Measurements from ENCODE around the gene RASA3.
A peak's percentile ranks its signal among the peaks of the same experiment; 100 is the strongest.
"Not testable (repeated sequence)": the region's sequence is repeated elsewhere in the genome, so short reads cannot be mapped to it uniquely, and the experiment has no call there.

Gene RASA3

DNA sequence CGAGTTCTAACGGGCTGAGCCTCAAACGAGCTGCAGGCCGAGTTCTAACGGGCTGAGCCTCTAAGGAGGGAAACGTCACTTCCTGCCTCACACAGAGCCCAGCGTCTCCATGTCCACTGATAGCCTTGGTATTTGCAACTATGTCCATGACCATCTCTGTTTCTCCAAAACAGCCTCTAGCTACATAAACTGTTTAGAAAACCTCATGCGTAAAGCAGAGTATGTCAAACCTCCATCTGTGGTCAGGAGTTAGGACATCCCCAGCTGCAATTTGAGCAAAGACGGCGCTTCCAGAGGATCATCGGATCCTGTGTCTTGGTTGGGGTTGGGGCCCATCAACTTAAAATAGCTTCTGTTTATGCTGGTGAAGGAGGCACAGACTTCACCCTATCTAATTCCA is 20.8 kb downstream of the RASA3 start:
- no peak for DNase-seq

DNA sequence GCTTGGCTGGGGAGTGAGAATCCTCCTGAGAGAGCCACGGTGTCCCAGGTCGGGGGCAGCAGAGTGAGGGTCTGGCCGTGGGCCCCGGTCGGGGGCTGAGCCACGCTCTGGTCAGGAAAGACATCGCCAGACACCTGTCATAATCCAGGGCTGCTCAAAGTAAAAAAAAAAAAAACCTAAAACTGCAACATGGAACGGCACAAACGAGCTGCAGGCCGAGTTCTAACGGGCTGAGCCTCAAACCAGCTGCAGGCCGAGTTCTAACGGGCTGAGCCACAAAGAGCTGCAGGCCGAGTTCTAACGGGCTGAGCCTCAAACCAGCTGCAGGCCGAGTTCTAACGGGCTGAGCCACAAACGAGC is 21.6 kb downstream of the RASA3 start:
- DNase-seq: not testable (repeated sequence)

DNA sequence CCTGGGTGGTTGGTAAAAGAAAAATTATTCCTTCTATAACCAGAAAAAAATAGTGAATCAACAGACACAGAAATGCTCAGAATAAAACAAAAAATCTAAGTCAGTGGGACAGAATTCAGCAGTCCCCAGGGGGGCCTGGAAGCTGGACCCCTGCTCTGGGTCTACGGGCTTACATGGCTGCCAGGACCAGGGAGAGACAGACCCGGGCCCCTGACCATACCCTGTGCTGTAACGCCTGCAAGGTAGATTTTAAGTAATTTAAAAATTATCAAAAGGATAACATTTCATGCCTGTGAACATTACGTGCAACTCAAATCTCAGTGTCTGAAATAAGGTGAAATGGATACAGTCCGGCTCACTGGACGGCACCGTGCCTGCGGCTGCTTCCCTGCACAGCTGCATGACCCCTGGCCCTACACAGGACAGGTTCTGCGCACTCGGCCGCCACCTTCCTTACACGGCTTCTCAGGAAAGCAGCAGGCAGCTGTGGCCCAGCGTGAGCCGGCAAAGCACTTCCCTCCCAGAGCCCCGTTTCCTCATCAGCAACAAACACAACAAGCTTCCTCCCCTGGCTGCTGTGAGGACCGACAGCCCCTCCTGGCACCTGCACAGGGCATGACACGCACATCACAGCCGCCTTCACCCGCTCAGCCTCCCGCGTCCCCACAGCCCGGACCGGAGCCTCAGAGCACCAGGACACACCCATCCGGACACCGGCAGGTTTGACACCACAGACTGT is 22.2 kb downstream of the RASA3 start:
- DNase-seq: peak; percentile 45

DNA sequence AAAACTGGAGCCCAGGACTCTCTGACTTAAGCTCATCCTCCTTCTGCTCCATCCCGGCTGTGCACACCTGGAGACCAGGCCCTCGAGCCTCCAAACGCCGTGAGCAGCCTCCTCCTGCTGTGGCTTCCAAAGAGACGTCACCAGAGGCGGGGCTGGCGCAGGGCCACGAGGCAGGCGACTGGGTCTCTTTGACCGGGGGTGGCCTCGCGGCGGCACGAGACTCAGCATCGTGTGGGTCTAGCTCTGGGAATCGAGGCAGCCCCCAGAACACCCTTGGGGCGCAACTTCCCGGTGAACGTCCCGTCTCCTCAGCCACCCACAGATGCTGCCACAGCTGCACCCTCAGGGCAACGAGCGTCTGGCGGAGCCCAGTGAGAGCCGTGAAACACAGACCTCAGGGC is 22.8 kb downstream of the RASA3 start:
- no peak for DNase-seq

DNA sequence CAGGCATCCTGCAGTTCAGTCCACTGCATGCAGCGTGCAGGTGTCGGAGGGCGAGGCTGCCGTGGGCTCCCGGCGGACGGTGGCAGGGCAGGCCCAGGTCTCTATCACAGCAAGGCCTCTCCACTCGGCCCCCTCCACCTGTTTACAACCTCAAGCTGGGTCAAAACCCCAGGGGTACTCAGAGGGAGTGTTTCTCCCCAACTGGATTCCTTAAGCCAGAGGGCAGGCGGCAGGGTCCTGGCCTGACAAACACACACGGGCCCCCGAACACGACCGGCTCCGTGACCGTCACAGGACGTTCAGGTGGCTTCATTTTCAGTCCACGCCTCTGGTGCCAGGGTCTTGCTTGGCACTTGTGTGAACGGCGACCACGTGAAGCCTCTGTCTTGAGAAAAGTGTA is 23.5 kb downstream of the RASA3 start:
- no peak for DNase-seq

DNA sequence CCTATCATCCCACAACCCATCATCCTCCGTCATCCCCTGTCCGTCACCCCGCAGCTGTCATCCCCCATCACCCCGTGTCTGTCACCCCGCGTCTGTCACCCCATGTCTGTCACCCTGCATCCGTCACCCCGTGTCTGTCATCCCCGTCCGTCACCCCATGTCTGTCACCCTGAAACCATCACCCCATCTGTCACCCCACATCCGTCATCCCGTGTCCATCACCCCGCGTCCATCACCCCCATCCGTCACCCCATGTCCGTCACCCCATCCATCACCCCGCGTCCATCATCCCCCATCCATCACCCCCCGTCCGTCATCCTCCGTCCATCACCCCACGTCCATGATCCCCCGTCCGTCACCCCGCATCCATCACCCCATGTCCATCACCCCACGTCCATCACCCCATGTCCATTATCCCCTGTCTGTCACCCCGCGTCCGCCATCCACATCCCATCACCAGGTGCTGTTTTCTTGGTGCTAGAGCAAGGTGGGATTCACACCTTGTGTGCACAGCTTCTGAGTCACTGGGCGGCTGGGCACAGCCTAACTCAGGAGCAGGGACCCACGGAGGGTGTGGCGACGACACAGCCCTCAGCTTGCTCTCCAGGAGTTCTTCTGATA is 24.2 kb downstream of the RASA3 start:
- no peak for DNase-seq

DNA sequence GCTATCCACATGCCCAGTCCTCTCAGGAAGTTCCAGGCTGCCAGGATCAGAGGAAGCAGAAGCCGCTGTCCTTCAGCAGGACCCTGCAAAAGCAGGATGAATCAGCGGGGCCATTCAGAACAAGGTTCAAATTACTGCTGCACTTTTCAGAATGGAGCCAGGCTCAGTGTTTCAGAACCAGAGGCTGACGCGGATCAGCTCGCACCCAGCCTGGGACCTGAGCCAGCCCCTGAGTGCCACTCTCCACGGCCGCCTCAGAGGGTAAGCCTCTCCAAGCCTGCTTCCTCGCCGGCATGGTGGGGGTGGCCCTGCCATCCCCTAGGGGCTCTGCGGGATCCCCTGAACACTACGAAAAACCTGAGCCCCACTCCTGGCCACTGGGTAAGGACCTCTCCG is 24.7 kb downstream of the RASA3 start:
- no peak for DNase-seq

DNA sequence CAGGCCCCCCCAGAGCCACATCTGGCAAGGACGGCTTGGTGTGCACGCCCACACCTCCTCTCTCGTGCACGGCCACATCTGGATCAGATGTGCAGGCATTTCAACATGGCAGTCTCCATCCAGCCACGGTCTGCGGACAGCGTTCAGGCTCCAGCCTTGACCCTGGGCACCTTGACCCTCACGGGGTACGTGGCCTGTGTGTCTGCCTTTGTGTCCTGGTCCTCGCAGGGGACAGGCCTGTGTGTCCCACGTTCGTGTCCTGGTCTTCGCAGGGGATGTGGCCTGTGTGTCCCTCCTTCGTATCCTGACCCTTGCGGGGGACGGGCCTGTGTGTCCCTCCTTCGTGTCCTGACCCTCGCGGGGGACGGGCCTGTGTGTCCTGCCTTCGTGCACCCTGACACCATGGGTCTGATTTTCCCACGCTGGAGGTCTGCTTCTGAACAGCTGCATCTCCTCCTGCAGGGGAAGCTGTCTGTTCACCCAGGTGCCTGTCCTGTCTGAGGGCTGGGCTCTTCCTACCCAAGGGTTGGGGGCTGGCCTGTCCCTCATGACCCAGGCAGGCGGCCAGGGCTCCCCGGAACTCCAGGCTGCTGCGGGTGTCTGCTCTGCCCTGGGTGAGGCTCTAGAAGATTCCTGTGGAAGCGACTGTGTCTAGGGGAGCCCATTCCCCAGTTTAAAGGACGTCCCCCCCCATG is 25.3 kb downstream of the RASA3 start:
- no peak for DNase-seq

DNA sequence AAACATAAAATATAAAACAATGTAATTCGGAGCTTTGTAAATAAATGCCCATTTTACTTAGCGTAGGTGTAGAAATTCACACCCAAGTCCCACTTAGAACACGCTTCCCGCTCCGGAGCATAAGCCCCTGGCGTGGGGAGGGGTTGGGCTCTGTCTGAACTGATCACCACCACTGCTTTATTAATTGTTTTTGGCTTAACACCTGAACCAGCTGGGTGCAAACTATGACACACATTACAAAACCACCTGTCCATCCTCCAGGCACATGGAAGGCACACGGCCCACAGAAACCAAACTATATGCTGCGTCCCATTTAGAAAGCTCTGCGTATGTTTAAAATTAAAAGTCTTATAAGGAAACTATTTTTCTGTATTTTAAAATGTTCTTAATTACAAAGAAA is 25.9 kb downstream of the RASA3 start:
- no peak for DNase-seq

DNA sequence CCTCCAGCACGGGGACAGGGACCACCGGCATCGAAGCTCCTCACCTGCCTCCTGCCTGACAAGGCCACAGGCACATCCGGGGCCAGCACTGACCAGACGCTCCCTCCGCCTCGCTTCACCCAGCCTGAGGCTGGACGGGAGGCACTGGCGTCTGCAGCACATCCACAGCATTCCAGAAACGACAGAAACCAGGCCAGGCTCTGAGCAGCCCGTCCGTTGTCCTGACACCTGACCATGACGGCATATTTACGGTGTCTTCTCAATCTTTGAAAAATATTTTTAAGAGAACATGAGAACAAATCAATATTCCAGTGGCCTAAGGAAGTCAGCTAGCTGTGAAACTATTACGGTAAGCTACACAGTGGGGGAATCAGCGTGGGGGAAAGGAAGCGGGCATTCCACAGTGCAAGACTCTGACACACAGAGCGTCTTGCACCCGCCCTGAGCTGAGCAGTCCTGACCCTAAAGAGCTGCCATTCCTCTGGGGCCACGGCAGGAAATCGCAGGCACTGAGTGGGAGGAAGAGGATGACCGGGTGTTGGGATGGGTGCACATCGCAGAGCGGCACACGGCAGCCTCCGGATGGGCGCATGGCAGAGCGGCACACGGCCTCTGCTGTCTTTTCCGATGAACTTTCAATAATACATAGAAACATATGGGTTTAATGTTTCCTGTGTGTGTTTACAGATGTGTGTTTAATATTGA is 26.8 kb downstream of the RASA3 start:
- peak; percentile 38 for DNase-seq

DNA sequence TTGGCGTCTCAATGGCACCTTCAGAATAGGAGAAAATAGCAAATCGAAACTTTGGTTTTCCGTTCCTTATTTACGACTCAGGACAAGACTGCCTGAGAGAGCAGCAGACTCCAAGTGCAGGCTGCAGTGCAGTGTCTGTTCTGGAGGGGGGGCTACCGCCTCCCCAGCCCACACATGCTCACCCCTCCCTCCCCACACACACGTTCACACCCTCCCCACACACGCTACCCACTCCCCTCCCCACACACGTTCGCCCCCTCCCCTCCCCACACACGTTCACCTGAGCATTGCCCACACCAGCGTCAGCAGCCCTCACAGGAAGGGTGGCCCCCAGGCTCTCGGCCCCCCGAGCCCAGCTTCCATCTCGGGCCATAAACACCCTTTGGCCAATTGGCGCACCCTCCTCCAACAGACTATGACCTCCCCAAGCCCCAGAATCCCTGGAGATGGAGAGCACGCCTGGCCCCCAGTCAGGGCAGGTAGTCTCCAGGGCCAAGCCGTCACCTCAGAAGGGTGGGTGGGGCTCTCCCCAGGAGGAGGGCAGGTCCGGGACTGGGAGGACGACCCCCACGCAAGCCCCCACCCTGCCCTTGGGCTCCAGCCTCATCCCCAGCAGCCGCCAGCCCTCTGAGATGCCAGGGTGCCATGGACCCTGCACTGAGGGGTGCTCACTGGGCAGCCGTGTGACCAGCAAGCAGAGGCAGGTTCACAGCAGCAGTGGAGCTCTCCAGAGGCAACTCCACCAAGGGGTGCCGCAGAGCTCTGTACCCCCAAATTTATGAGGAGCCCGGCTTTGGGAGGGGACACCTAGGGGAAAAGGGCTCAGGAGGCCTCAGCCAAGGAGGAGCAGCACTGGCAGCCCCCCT is 27.5 kb downstream of the RASA3 start:
- DNase-seq: no peak

DNA sequence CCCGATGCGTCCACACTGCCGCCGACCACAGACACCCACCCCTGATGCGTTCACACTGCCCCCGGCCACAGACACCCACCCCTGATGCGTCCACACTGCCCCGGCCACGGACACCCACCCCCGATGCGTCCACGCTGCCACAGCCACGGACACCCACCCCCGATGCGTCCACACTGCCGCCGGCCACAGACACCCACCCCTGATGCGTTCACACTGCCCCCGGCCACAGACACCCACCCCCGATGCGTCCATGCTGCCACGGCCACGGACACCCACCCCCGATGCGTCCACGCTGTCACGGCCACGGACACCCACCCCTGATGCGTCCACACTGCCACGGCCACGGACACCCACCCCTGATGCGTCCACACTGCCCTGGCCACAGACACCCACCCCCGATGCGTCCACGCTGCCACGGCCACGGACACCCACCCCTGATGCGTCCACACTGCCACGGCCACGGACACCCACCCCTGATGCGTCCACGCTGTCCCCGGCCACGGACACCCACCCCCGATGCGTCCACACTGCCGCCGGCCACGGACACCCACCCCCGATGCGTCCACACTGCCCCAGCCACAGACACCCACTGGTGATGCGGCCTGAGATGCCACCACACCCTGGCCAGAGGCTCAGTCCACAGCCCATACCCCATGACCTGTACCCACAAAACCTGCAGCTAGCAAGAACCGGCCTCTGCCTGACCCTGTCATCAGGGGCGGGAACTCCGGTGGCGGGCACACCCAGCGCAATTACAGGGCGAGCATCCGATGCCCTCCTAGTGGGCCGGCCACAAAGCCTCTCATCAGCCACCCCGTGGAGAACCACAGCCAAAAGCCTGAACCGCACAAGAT is 28.4 kb downstream of the RASA3 start:
- no peak for DNase-seq

DNA sequence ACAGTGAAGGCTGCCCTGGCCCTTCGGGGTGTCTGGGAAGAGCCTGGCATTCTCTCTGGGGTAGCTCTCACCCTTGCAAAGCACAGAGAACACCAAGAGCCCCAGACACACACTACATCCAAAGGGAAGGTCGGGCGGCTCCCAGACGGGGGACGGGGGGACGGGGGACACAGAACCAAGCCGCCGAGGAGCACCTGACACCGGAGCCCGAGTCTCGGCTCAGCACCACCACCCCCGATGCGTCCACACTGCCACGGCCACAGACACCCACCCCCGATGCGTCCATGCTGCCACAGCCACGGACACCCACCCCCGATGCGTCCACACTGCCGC is 29.2 kb downstream of the RASA3 start:
- DNase-seq: not testable (repeated sequence)

DNA sequence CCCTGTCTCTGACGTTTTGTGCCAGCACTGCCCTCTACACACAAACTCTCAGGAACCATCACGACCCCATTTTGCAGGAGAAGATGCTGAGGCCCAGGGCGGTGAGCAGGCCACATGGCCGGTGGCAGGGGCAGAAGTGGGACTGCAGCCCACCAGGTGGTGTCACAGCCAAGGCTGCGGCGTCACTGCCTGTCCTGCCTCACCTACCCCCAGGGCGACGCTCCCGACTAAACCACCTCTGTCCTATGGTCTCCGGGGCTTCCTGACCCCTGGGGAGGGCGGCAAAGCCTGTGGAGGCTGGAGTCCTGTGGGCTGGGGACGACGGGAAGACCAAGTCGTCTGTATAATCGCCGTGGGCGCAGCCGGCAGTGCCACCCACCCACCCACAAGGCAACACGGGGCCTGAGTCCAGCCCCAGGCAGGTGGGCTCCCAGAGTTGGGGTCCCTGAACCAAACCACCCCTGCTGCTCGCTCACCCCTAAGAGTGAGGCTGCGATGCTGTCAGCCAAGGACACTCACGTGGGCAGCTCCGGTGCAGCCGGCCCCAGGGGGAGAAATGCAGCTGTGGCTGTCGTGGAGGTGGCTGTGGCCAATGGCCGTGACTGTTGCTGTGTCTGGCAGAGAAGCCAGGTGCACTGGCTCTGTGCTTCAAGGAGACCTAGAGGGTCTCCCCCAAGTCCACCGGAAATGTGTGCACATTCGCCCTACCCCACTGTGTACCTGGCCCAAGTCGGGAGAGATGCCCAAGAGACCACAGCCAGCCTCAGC is 29.7 kb downstream of the RASA3 start:
- no peak for DNase-seq

DNA sequence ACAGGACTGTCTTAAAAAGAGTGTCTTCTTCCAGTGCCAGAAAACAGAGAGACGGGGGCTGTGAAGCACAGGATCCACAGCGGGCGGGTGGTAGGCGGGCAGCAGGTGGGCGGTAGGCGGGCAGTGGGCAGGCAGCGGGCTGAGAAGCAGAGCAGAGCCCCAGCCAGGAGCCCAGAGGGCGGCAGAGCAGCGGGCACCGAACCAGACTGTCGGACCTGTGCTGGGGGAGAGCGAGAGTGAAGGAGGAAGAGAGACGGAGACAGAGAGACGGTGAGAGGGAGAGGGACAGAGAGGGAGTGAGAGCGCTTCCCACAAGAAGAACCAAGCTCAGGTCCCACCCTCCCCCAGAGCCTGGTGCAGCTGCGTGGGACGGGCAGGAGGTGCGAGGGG is 30.3 kb downstream of the RASA3 start:
- DNase-seq: no peak

DNA sequence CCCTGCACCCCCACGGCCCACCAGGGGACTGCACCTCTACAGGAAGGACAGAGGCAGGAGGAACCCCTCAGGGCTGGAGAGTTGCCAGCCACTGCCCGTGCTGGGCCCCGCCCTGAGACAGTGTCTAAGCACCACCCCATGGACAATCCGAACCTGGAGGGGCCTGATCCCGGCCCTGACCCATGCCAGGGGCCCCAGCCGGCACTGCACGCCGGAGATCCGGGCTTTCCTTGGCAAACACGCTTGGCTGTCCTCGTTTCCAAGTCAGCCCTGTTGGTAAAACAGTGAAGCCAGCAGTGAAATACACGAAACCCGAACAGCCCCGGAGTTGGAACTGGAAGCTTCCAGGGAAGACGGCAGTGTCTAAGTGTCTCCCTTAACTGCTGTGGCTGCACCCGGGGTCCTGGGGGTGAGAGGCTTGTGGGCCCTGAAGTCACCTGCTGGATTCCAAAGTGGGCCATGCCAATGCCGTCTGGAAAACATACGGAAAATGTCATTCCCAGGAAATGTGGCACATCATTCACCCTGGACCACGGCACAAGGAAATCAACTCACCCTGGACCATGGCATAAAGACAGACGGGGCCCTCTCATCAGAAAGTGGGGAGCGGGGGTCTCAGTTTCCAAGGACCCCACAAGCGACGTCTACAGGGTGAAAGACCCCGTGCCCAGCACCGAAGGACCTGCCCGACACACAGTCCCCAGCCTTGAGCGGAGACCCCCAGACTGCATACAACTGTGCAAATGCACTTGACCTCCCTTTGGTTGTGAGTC is 30.9 kb downstream of the RASA3 start:
- peak; percentile 32 for DNase-seq

DNA sequence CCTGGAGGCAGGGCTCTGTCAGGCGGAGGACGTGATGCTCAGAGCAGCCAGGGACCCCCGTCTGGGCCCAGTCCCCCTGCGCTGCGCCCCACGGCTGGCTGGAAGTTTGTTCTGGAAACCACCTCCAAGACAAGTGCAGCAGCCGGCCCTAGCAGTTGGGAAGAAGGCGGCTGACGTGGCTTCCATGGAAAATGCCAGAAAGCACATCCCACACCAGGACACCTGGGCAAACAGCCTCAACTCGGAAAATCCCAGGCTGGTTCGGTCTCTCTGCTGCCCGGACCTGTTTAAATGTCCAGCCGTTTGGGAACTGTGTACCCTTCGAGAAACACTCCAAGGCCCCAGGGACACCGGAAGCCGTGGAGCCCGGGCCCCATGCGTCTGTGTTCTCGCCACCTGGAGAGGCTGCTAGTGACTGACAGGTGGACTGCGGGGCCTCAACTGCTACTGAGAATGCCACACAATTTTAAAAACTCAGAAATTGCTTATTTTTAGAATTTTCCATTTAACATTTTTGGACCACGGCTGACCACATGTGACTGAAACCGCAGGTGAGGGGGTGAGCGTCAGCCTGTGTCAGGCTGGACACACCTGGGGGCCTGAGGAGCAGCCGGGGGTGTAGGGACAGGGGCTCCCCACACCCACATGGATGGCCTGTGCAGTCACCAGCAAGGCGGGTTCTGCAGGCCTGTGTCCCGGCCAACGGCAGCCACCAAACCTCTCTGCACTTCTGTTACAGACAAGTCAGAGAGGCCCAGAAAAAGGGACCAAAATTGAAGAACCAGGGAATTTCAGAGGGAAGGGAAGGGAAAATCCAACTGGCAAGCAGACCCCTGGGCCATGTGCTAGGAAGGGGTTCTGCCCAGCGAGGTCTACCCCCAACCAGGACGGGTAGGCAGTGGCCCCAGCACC is 31.7 kb downstream of the RASA3 start:
- DNase-seq: peak; percentile 74

DNA sequence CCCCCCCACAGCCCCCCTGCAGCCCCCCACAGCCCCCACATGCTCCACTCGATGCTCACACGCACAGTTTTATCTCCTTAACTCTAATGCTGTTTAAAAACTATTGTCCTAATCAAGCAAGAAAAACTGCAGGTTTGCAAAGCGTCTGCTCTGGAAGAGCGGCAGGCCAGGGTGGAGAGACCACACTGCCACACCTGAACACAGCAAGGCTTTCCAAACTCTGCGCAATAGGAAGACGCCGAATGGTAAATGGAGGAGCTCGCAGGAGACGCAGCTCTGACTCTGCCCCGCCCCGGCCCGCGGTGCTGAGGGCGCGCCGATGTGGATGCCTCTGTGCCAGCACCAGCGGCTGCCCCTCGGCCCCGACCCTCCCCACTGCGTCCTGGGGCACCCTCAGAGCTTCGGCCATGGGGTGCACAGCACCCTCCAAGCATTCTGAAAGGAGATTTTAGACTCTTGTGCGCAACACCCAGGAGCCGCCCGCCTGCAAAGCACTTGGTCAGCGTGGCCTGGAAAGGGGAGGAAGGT is 32.4 kb downstream of the RASA3 start:
- DNase-seq: peak; percentile 49

DNA sequence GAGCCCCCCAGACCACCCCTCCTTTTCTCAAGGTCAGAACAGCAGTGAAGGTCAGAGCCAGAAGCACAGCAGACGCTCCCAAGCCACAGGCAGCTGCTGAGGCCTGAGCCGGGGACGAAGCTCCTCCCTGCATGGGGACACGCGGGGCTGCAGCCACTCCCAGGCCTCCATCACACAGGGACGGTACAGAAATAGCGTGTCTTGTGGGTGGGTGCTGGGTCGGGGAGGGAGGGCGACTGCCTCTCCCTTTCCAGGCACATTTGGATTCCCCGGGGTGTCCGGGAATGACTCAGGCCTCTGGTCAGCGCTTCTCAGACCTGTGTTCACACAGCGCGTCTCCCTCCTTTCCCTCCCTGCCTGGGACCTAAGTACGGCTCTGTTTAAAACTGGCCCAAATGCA is 33.2 kb downstream of the RASA3 start:
- DNase-seq: peak; percentile 77

Measured in eye (tissue), 1 donor.